GM12878 (cell line): ENCODE results near the gene TERF2IP.

ENCODE experiments used
- CBFB ChIP-seq: IDR thresholded peaks from 2 replicates; pipeline ENCODE4 v1.6.1; 2016; ENCODE audit warnings: antibody characterized with exemption, low read depth
- CEBPB ChIP-seq, 2 experiments: fragments of 150-350 bp in 1 of 2; IDR thresholded peaks; 2 replicates each; pipeline ENCODE4 v1.6.1; 2012 to 2014; ENCODE audit warnings: low read depth in 2 of 2, low read length in 2 of 2, borderline replicate concordance in 1 of 2, inconsistent platforms in 1 of 2
- CTCF ChIP-seq, 3 experiments: IDR thresholded peaks in 2 of 3; conservative IDR thresholded peaks in 1 of 3; 2 replicates each; pipeline ENCODE4 v1.5.1; 2011; ENCODE audit warnings: low read depth in 3 of 3, low read length in 3 of 3, mild to moderate bottlenecking in 3 of 3, control low read depth in 2 of 3, moderate library complexity in 2 of 3, inconsistent platforms in 1 of 3, mixed read lengths in 1 of 3; ENCODE audit not compliant: control insufficient read depth in 2 of 3, insufficient read depth in 1 of 3; ENCODE audit errors: extremely low read depth in 1 of 3
- ESRRA ChIP-seq: IDR thresholded peaks from 2 replicates; pipeline ENCODE4 v1.6.1; 2012; ENCODE audit warnings: mild to moderate bottlenecking, low read length, improper control_type of control experiment
- JUND ChIP-seq: IDR thresholded peaks from 2 replicates; pipeline ENCODE4 v1.6.1; 2012; ENCODE audit warnings: low read depth, mild to moderate bottlenecking, low read length, improper control_type of control experiment, moderate library complexity
- KAT2A ChIP-seq: conservative IDR thresholded peaks from 2 replicates; pipeline ENCODE4 v1.6.1; 2011; ENCODE audit warnings: low read depth, low read length; ENCODE audit not compliant: control insufficient read depth
- MAX ChIP-seq: IDR thresholded peaks from 2 replicates; pipeline ENCODE4 v1.6.1; 2012; ENCODE audit warnings: low read depth, low read length, improper control_type of control experiment
- POLR2AphosphoS5 ChIP-seq: IDR thresholded peaks from 2 replicates; pipeline ENCODE4 v1.6.1; 2011; ENCODE audit warnings: mild to moderate bottlenecking, low read length, inconsistent platforms
- RBBP5 ChIP-seq: fragments of 200-600 bp; sonication (generic); conservative IDR thresholded peaks from 2 replicates; pipeline ENCODE4 v1.6.1; 2016
- REST ChIP-seq: IDR thresholded peaks from 2 replicates; pipeline ENCODE4 v1.6.1; 2012; ENCODE audit warnings: mild to moderate bottlenecking, low read depth, low read length
- SREBF2 ChIP-seq: IDR thresholded peaks from 2 replicates; pipeline ENCODE4 v1.6.1; 2012; ENCODE audit warnings: mild to moderate bottlenecking, low read length
- SUZ12 ChIP-seq: fragments of 200-600 bp; sonication (generic); IDR thresholded peaks from one replicate; pipeline ENCODE4 v1.6.1; 2018; ENCODE audit warnings: antibody characterized with exemption, mild to moderate bottlenecking; ENCODE audit not compliant: unreplicated experiment
- ZNF207 ChIP-seq: fragments of 450-650 bp; IDR thresholded peaks from 2 replicates; pipeline ENCODE4 v1.6.1; 2014; ENCODE audit warnings: antibody characterized with exemption, mild to moderate bottlenecking, borderline replicate concordance

GRCh38 chr16:75624921-75625334 lies 22.6 kb upstream of the TERF2IP start:
- TF ChIP-seq MAX: no peak
- no peak for TF ChIP-seq RBBP5
- no peak for TF ChIP-seq REST
- no peak for TF ChIP-seq KAT2A
- TF ChIP-seq CBFB: no peak
- TF ChIP-seq CTCF (IDR thresholded peaks at IDR 0.05 in 2 of 3, conservative IDR thresholded peaks at IDR 0.05 in 1 of 3; ENCODE audit: control insufficient read depth in 2 of 3, extremely low read depth in 1 of 3, insufficient read depth in 1 of 3, low read depth in 3 of 3, low read length in 3 of 3): no peak
- no peak for TF ChIP-seq SUZ12
- no peak for TF ChIP-seq CEBPB (IDR thresholded peaks at IDR 0.05; ENCODE audit: borderline replicate concordance in 1 of 2, low read depth in 2 of 2, low read length in 2 of 2)
- no peak for TF ChIP-seq JUND
- no peak for TF ChIP-seq ESRRA
- no peak for TF ChIP-seq SREBF2
- no peak for TF ChIP-seq POLR2AphosphoS5
- no peak for TF ChIP-seq ZNF207
